PC-3 (cell line): Measurements from ENCODE around the gene EPC2. TPM values are rescaled to one million over a fixed set of nuclear protein-coding genes. Genes with fewer than 3 reads are reported as not detected.

Experiments
- ATAC-seq: fragments of 200-7000 bp; cut with Tn5 transposase; 2 replicates; pipeline ENCODE4 v1.9.1; 2020; ENCODE audit warnings: mild to moderate bottlenecking, moderate library complexity
- BruUV-seq: library from RNA; stranded (reverse); fragments of 400-500 nt; replicated peaks from 2 replicates; lab custom pipeline; 2021; lab: Mats Ljungman, UMichigan
- CTCF ChIA-PET: fragments of 300-600 bp; sonication (Branson Sonifier 250); formaldehyde crosslinking; loops from one replicate; lab custom pipeline; 2022; ENCODE audit warnings: antibody characterized with exemption; lab: Charles Lee
- POLR2A ChIA-PET: fragments of 300-600 bp; sonication (Branson Sonifier 250); formaldehyde crosslinking; loops from one replicate; lab custom pipeline; 2022; ENCODE audit warnings: antibody characterized with exemption; ENCODE audit not compliant: unreplicated experiment; lab: Charles Lee
- DNase-seq: peaks from one replicate; pipeline ENCODE4 v3.0.0-alpha.2; 2015
- H2AFZ ChIP-seq: fragments of 300-600 bp; sonication (generic); 2 replicates; pipeline ENCODE4 v1.6.0; 2016; ENCODE audit warnings: antibody characterized with exemption, low read length
- H3F3A ChIP-seq: fragments of 300-600 bp; sonication (generic); one replicate; pipeline ENCODE4 v1.6.0; 2017; ENCODE audit warnings: antibody characterized with exemption, low read length, control low read depth, mild to moderate bottlenecking; ENCODE audit not compliant: unreplicated experiment
- H3K27ac ChIP-seq: fragments of 300-600 bp; sonication (generic); 2 replicates; pipeline ENCODE4 v1.5.1; 2016; ENCODE audit warnings: mild to moderate bottlenecking, low read length
- H3K27me3 ChIP-seq: fragments of 300-600 bp; sonication (generic); 2 replicates; pipeline ENCODE4 v1.6.1; 2016; ENCODE audit warnings: low read length, mixed read lengths
- H3K36me3 ChIP-seq: fragments of 300-600 bp; sonication (generic); 2 replicates; pipeline ENCODE4 v1.6.1; 2016; ENCODE audit warnings: low read depth, mixed run types, low read length, mixed read lengths
- H3K4me1 ChIP-seq: fragments of 300-600 bp; sonication (generic); 2 replicates; pipeline ENCODE4 v1.5.1; 2016; ENCODE audit warnings: low read length; ENCODE audit not compliant: insufficient read depth
- H3K4me2 ChIP-seq: fragments of 300-600 bp; sonication (generic); 2 replicates; pipeline ENCODE4 v1.6.0; 2016; ENCODE audit warnings: low read length
- H3K4me3 ChIP-seq: fragments of 300-600 bp; sonication (generic); 2 replicates; pipeline ENCODE4 v1.5.1; 2016; ENCODE audit warnings: mild to moderate bottlenecking, low read length, mixed read lengths
- H3K79me2 ChIP-seq: fragments of 300-600 bp; sonication (generic); 2 replicates; pipeline ENCODE4 v1.6.1; 2017; ENCODE audit warnings: low read length, mixed read lengths
- H3K9ac ChIP-seq: fragments of 300-600 bp; sonication (generic); 2 replicates; pipeline ENCODE4 v1.6.0; 2016; ENCODE audit warnings: mild to moderate bottlenecking, low read length
- H3K9me2 ChIP-seq: fragments of 300-600 bp; sonication (generic); replicated peaks from 2 replicates; pipeline ENCODE4 v1.6.1; 2016; ENCODE audit warnings: mixed run types, low read length, mixed read lengths
- H3K9me3 ChIP-seq: fragments of 300-600 bp; sonication (generic); 2 replicates; pipeline ENCODE4 v1.6.1; 2016; ENCODE audit warnings: low read length, mixed read lengths
- H4K20me1 ChIP-seq: fragments of 300-600 bp; sonication (generic); 2 replicates; pipeline ENCODE4 v1.6.1; 2016; ENCODE audit warnings: low read length, mixed read lengths
- CTCF ChIP-seq: fragments of 300-600 bp; sonication (generic); conservative IDR thresholded peaks from 2 replicates; pipeline ENCODE4 v1.5.1; 2017; ENCODE audit warnings: antibody characterized with exemption, low read depth, mild to moderate bottlenecking, low read length
- EZH2 ChIP-seq: fragments of 300-600 bp; sonication (generic); IDR thresholded peaks from one replicate; pipeline ENCODE4 v1.6.1; 2017; ENCODE audit warnings: antibody characterized with exemption, mild to moderate bottlenecking, low read length; ENCODE audit not compliant: unreplicated experiment
- EZH2phosphoT487 ChIP-seq: fragments of 300-600 bp; sonication (generic); IDR thresholded peaks from 2 replicates; pipeline ENCODE4 v1.6.1; 2018; ENCODE audit warnings: mild to moderate bottlenecking, antibody characterized with exemption, low read length, borderline replicate concordance
- intact Hi-C: fragments of 100-400 bp; cut with micrococcal nuclease; formaldehyde crosslinking; loops from 2 replicates; pipeline ENCODE4 v1.9.0; 2023
- total RNA-seq: library from RNA; depleted of rRNA; stranded (reverse); fragments of >200 nt; gene quantifications from 2 replicates; pipeline ENCODE4 v1.2.3, GENCODE V29; 2014

The EPC2 gene
- total RNA-seq, 1 experiment from 2014 or later = 20.6 TPM

- no peaks in the 10 kb centered on the region for H3K9me3 ChIP-seq
- DNase-seq (no peak), ATAC-seq (no peak)
- H3F3A ChIP-seq = no peaks in the 10 kb centered on the region
- no peaks in the 10 kb centered on the region for H4K20me1 ChIP-seq
- ChIA-PET POLR2A (no interaction called here), CTCF (no interaction called here)
- intact Hi-C loops = no loop called here
- no peaks in the 10 kb centered on the region for H3K27me3 ChIP-seq
- no peak overlapping the region for H3K9ac ChIP-seq
- H3K4me1 ChIP-seq = peaks cover 13% of the 10 kb centered on the region
- H3K4me3 ChIP-seq = no peak overlapping the region
- H2AFZ ChIP-seq = no peak overlapping the region
- no peaks in the 10 kb centered on the region for H3K9me2 ChIP-seq
- no peaks in the 10 kb centered on the region for H3K79me2 ChIP-seq
- TF ChIP-seq CTCF (no peak), EZH2phosphoT487 (no peak), EZH2 (no peak)
- no peak overlapping the region for H3K27ac ChIP-seq
- peaks cover 3% of the 10 kb centered on the region; the same call in 1 of the 2 replicates for H3K36me3 ChIP-seq
- BruUV-seq = no TSS peak
- no peak overlapping the region for H3K4me2 ChIP-seq
Observed at GRCh38 chr2:148754864-148755263, 110.3 kb downstream of the EPC2 start.

- peak; percentile 99 for ATAC-seq
- no peaks in the 10 kb centered on the region for H3K9me3 ChIP-seq
- H3K4me2 ChIP-seq = peak overlapping the region; percentile 8; the same call in 1 of the 2 replicates
- H4K20me1 ChIP-seq = no peaks in the 10 kb centered on the region
- no peak overlapping the region for H2AFZ ChIP-seq
- no TSS peak for BruUV-seq
- CTCF ChIA-PET = no interaction called here
- peak overlapping the region; percentile 39 for H3K27ac ChIP-seq
- H3K27me3 ChIP-seq = no peaks in the 10 kb centered on the region
- peak; percentile 86 for DNase-seq
- H3K9me2 ChIP-seq = no peaks in the 10 kb centered on the region
- intact Hi-C loops = no loop called here
- H3K79me2 ChIP-seq = no peaks in the 10 kb centered on the region
- POLR2A ChIA-PET = no interaction called here
- no peak for TF ChIP-seq CTCF
- TF ChIP-seq EZH2phosphoT487 = no peak
- TF ChIP-seq EZH2 = no peak
- H3K4me3 ChIP-seq = no peak overlapping the region
- H3F3A ChIP-seq = no peaks in the 10 kb centered on the region
- H3K4me1 ChIP-seq = peaks cover 13% of the 10 kb centered on the region
- H3K36me3 ChIP-seq = peaks cover 3% of the 10 kb centered on the region; the same call in 1 of the 2 replicates
- no peak overlapping the region for H3K9ac ChIP-seq
Observed at GRCh38 chr2:148756292-148756975, 111.9 kb downstream of the EPC2 start.

GRCh38 chr2:148764815-148765214 is 120.3 kb downstream of the EPC2 start:
- Histone ChIP-seq H3K4me3 (no peak overlapping the region), H3K79me2 (no peaks in the 10 kb centered on the region), H3K9me3 (no peaks in the 10 kb centered on the region), H3K27me3 (no peaks in the 10 kb centered on the region), H3F3A (no peaks in the 10 kb centered on the region), H3K4me2 (no peak overlapping the region), H3K9me2 (no peaks in the 10 kb centered on the region), H3K4me1 (no peaks in the 10 kb centered on the region), H3K9ac (no peak overlapping the region), H2AFZ (no peak overlapping the region), H4K20me1 (no peaks in the 10 kb centered on the region), H3K27ac (no peak overlapping the region), H3K36me3 (peaks cover 10% of the 10 kb centered on the region; the same call in 1 of the 2 replicates)
- ATAC-seq = no peak
- no TSS peak for BruUV-seq
- no peak for TF ChIP-seq EZH2
- no peak for TF ChIP-seq EZH2phosphoT487
- no peak for TF ChIP-seq CTCF
- DNase-seq = no peak
- ChIA-PET CTCF (no interaction called here), POLR2A (no interaction called here)
- intact Hi-C loops = no loop called here
